Upper lobe of right lung (tissue), 1 donor: ENCODE data around the gene HTRA1. TPM values are rescaled to one million over a fixed set of nuclear protein-coding genes. Genes with fewer than 3 reads are reported as not detected.

Source experiments
- ATAC-seq: fragments of 200-7000 bp; cut with Tn5 transposase; one replicate; pipeline ENCODE4 v1.9.1; 2020; ENCODE audit warnings: mild to moderate bottlenecking, moderate library complexity
- DNase-seq: peaks from one replicate; pipeline ENCODE4 v3.0.0-alpha.2; 2020
- H3K27ac ChIP-seq: fragments of 200-600 bp; one replicate; pipeline ENCODE4 v1.8.0; 2022
- H3K27me3 ChIP-seq: fragments of 200-600 bp; one replicate; pipeline ENCODE4 v1.8.0; 2022; ENCODE audit warnings: mild to moderate bottlenecking
- H3K36me3 ChIP-seq: fragments of 200-600 bp; one replicate; pipeline ENCODE4 v1.8.0; 2022
- H3K4me1 ChIP-seq: fragments of 200-600 bp; one replicate; pipeline ENCODE4 v1.8.0; 2022
- H3K4me3 ChIP-seq: fragments of 200-600 bp; one replicate; pipeline ENCODE4 v1.8.0; 2022; ENCODE audit warnings: mild to moderate bottlenecking
- H3K9me3 ChIP-seq: fragments of 200-600 bp; one replicate; pipeline ENCODE4 v1.8.0; 2022
- intact Hi-C: fragments of 100-400 bp; cut with DNase I; formaldehyde crosslinking; loops from one replicate; pipeline ENCODE4 v1.11.0; 2022
- total RNA-seq: library from RNA; stranded (reverse); fragmentation: NEBNext Ultra II Directional; extraction: Animal tissue kit (Norgen Biotek cat#: 25700); gene quantifications from one replicate; pipeline ENCODE4 v1.2.1, GENCODE V29; 2021
- TF ChIP-seq, protein P1 (sequence below): fragments of 200-600 bp; IDR thresholded peaks from one replicate; pipeline ENCODE4 v1.8.0; 2022; ENCODE audit warnings: antibody characterized with exemption
- donor health status: DM: no; HTN: yes; CAD: no; lungs with severe emphysema.

HTRA1 gene
- total RNA-seq, 1 donor from 2014 or later, result 83.8 TPM

- no peak overlapping the region for H3K4me3 ChIP-seq
- TF ChIP-seq, protein P1, sequence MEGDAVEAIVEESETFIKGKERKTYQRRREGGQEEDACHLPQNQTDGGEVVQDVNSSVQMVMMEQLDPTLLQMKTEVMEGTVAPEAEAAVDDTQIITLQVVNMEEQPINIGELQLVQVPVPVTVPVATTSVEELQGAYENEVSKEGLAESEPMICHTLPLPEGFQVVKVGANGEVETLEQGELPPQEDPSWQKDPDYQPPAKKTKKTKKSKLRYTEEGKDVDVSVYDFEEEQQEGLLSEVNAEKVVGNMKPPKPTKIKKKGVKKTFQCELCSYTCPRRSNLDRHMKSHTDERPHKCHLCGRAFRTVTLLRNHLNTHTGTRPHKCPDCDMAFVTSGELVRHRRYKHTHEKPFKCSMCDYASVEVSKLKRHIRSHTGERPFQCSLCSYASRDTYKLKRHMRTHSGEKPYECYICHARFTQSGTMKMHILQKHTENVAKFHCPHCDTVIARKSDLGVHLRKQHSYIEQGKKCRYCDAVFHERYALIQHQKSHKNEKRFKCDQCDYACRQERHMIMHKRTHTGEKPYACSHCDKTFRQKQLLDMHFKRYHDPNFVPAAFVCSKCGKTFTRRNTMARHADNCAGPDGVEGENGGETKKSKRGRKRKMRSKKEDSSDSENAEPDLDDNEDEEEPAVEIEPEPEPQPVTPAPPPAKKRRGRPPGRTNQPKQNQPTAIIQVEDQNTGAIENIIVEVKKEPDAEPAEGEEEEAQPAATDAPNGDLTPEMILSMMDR, result no peak
- no peaks in the 10 kb centered on the region for H3K36me3 ChIP-seq
- no peaks in the 10 kb centered on the region for H3K27me3 ChIP-seq
- H3K9me3 ChIP-seq, result no peaks in the 10 kb centered on the region
- ATAC-seq, result no peak
- no peak overlapping the region for H3K27ac ChIP-seq
- peaks cover 23% of the 10 kb centered on the region for H3K4me1 ChIP-seq
- intact Hi-C loops, result no loop called here
- peak; percentile 15 for DNase-seq
These were observed 37.2 kb downstream of the HTRA1 start for GRCh38 chr10:122498521-122498920.

GRCh38 chr10:122499012-122499411 is 37.7 kb downstream of the HTRA1 start:
- H3K27ac ChIP-seq, result peak overlapping the region; percentile 30
- ATAC-seq (no peak), DNase-seq (no peak)
- H3K4me3 ChIP-seq, result no peak overlapping the region
- H3K4me1 ChIP-seq, result peaks cover 23% of the 10 kb centered on the region
- intact Hi-C loops, result no loop called here
- H3K27me3 ChIP-seq, result no peaks in the 10 kb centered on the region
- TF ChIP-seq, protein P1, result no peak
- H3K36me3 ChIP-seq, result no peaks in the 10 kb centered on the region
- H3K9me3 ChIP-seq, result no peaks in the 10 kb centered on the region

DNA sequence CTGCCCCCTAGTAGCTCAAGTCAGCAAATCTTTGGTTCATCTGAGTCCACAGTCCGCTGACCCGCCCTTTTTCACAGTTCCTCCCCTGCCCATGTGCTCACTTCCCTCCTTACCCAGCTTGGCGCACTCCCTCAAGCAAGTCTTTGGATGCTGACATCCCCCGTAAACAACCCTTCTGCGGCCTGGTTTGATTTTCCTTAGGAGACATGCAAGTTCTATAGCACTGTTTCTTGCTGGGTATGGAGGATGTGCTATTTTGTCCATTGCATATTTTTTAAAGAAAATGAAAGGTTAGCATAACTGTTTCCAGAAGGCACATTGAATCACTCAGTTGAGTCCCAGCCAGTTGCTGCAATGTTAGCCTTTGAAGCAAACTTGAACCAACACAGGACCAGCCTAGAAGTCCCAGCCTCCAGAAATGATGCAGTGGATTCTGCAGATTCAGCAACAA is 38.2 kb downstream of the HTRA1 start:
- H3K4me1 ChIP-seq, result peaks cover 23% of the 10 kb centered on the region
- TF ChIP-seq, protein P1, result no peak
- intact Hi-C loops, result no loop called here
- no peaks in the 10 kb centered on the region for H3K27me3 ChIP-seq
- DNase-seq (no peak), ATAC-seq (peak; percentile 39)
- H3K9me3 ChIP-seq, result no peaks in the 10 kb centered on the region
- no peaks in the 10 kb centered on the region for H3K36me3 ChIP-seq
- H3K27ac ChIP-seq, result no peak overlapping the region
- no peak overlapping the region for H3K4me3 ChIP-seq

GRCh38 chr10:122500194-122500593 is 38.8 kb downstream of the HTRA1 start:
- no peak for DNase-seq
- Histone ChIP-seq H3K27ac (no peak overlapping the region), H3K4me1 (peaks cover 18% of the 10 kb centered on the region), H3K4me3 (no peak overlapping the region), H3K36me3 (no peaks in the 10 kb centered on the region), H3K9me3 (no peaks in the 10 kb centered on the region), H3K27me3 (no peaks in the 10 kb centered on the region)
- intact Hi-C loops, result no loop called here
- ATAC-seq, result no peak
- TF ChIP-seq, protein P1, result no peak

GRCh38 chr10:122500726-122501125 is 39.4 kb downstream of the HTRA1 start:
- H3K4me3 ChIP-seq, result no peak overlapping the region
- TF ChIP-seq, protein P1, result no peak
- H3K27me3 ChIP-seq, result no peaks in the 10 kb centered on the region
- intact Hi-C loops, result no loop called here
- DNase-seq, result no peak
- no peak overlapping the region for H3K27ac ChIP-seq
- no peak for ATAC-seq
- H3K36me3 ChIP-seq, result no peaks in the 10 kb centered on the region
- peaks cover 12% of the 10 kb centered on the region for H3K4me1 ChIP-seq
- H3K9me3 ChIP-seq, result no peaks in the 10 kb centered on the region

GRCh38 chr10:122503012-122503411 is 41.7 kb downstream of the HTRA1 start:
- H3K4me3 ChIP-seq, result no peak overlapping the region
- intact Hi-C loops, result no loop called here
- no peaks in the 10 kb centered on the region for H3K9me3 ChIP-seq
- TF ChIP-seq, protein P1, result no peak
- ATAC-seq (no peak), DNase-seq (no peak)
- no peaks in the 10 kb centered on the region for H3K27me3 ChIP-seq
- H3K4me1 ChIP-seq, result peaks cover 11% of the 10 kb centered on the region
- H3K36me3 ChIP-seq, result no peaks in the 10 kb centered on the region
- no peak overlapping the region for H3K27ac ChIP-seq
